Measurements from ENCODE around the gene TAS2R38. TPM values are rescaled to one million over a fixed set of nuclear protein-coding genes. Genes with fewer than 3 reads are reported as not detected.
A peak's percentile ranks its signal among the peaks of the same experiment; 100 is the strongest.

The TAS2R38 gene
- not detected in 2 replicates for total RNA-seq (ENCODE audit: low replicate concordance)

- Histone ChIP-seq H3K4me2 (no peak within 1 kb of the TSS), H3K27ac (no peak within 1 kb of the TSS), H3K9ac (no peak within 1 kb of the TSS), H3K9me3 (ENCODE audit: low read depth) (no peaks in the 10 kb centered on the region), H2AFZ (replicated peaks) (no peak within 1 kb of the TSS), H3K79me2 (ENCODE audit: low read depth) (no peaks in the 10 kb centered on the region), H3K36me3 (no peaks in the 10 kb centered on the region), H3K27me3 (no peaks in the 10 kb centered on the region), H3K4me1 (no peaks in the 10 kb centered on the region), H3F3A (ENCODE audit: low read depth) (no peaks in the 10 kb centered on the region), H4K20me1 (ENCODE audit: low read depth) (no peaks in the 10 kb centered on the region), H3K4me3 (no peak within 1 kb of the TSS)
- no peak for DNase-seq (ENCODE audit: low spot score)
- no peaks in the 10 kb centered on the region for H3K36me3 Mint-ChIP-seq
- no peak within 1 kb of the TSS for H3K4me3 Mint-ChIP-seq
- no peak within 1 kb of the TSS for H3K27ac Mint-ChIP-seq
- no peaks in the 10 kb centered on the region for H3K9me3 Mint-ChIP-seq
- H3K27me3 Mint-ChIP-seq (ENCODE audit: insufficient read depth, low read depth): peaks cover 2% of the 10 kb centered on the region
- TF ChIP-seq EZH2 (IDR thresholded peaks at IDR 0.05) (no peak), EZH2phosphoT487 (IDR thresholded peaks at IDR 0.05) (no peak), CTCF (IDR thresholded peaks at IDR 0.05) (no peak)
- H3K4me1 Mint-ChIP-seq: no peaks in the 10 kb centered on the region
Observed at GRCh38 chr7:141973673-141974072, at the start of gene TAS2R38. Gene TAS2R38 (minus strand): TSS chr7:141973773. CDS start chr7:141973689, 84 bp downstream.

GRCh38 chr7:142018154-142018553 lies 44.6 kb upstream of the TAS2R38 start:
- Histone ChIP-seq H3K4me3 (no peak overlapping the region), H3K36me3 (no peaks in the 10 kb centered on the region), H3K9me3 (ENCODE audit: low read depth) (no peaks in the 10 kb centered on the region), H3K27ac (no peak overlapping the region), H3K4me2 (no peak overlapping the region), H3K4me1 (peaks cover 8% of the 10 kb centered on the region), H3K9ac (no peak overlapping the region), H3F3A (ENCODE audit: low read depth) (no peaks in the 10 kb centered on the region), H3K27me3 (no peaks in the 10 kb centered on the region), H3K79me2 (ENCODE audit: low read depth) (no peaks in the 10 kb centered on the region), H2AFZ (replicated peaks) (no peak overlapping the region), H4K20me1 (ENCODE audit: low read depth) (no peaks in the 10 kb centered on the region)
- H3K4me3 Mint-ChIP-seq: no peak overlapping the region
- peak; percentile 22 for DNase-seq (ENCODE audit: low spot score)
- no peaks in the 10 kb centered on the region for H3K36me3 Mint-ChIP-seq
- no peak for TF ChIP-seq EZH2 (IDR thresholded peaks at IDR 0.05)
- no peak for TF ChIP-seq CTCF (IDR thresholded peaks at IDR 0.05)
- no peak for TF ChIP-seq EZH2phosphoT487 (IDR thresholded peaks at IDR 0.05)
- H3K27ac Mint-ChIP-seq: no peak overlapping the region
- H3K27me3 Mint-ChIP-seq (ENCODE audit: insufficient read depth, low read depth): no peaks in the 10 kb centered on the region
- no peaks in the 10 kb centered on the region for H3K4me1 Mint-ChIP-seq
- no peaks in the 10 kb centered on the region for H3K9me3 Mint-ChIP-seq

GRCh38 chr7:142017451-142017850 lies 43.9 kb upstream of the TAS2R38 start:
- Histone ChIP-seq H3K36me3 (no peaks in the 10 kb centered on the region), H3K4me1 (peaks cover 8% of the 10 kb centered on the region), H3K27me3 (no peaks in the 10 kb centered on the region), H3F3A (ENCODE audit: low read depth) (no peaks in the 10 kb centered on the region), H3K4me3 (no peak overlapping the region), H4K20me1 (ENCODE audit: low read depth) (no peaks in the 10 kb centered on the region), H3K9ac (no peak overlapping the region), H3K4me2 (no peak overlapping the region), H3K79me2 (ENCODE audit: low read depth) (no peaks in the 10 kb centered on the region), H3K27ac (no peak overlapping the region), H2AFZ (replicated peaks) (no peak overlapping the region), H3K9me3 (ENCODE audit: low read depth) (no peaks in the 10 kb centered on the region)
- Mint-ChIP-seq H3K9me3 (no peaks in the 10 kb centered on the region), H3K4me1 (no peaks in the 10 kb centered on the region), H3K4me3 (no peak overlapping the region), H3K36me3 (no peaks in the 10 kb centered on the region), H3K27me3 (ENCODE audit: insufficient read depth, low read depth) (no peaks in the 10 kb centered on the region), H3K27ac (no peak overlapping the region)
- DNase-seq (ENCODE audit: low spot score): no peak
- TF ChIP-seq EZH2phosphoT487 (IDR thresholded peaks at IDR 0.05) (no peak), CTCF (IDR thresholded peaks at IDR 0.05) (no peak), EZH2 (IDR thresholded peaks at IDR 0.05) (no peak)

Data from neural progenitor cell (in vitro differentiated cells).